PC-3 (cell line): Measurements from ENCODE around the gene INA. TPM values are rescaled to one million over a fixed set of nuclear protein-coding genes. Genes with fewer than 3 reads are reported as not detected.

Experiments used
- ATAC-seq: fragments of 200-7000 bp; cut with Tn5 transposase; 2 replicates; pipeline ENCODE4 v1.9.1; 2020; ENCODE audit warnings: mild to moderate bottlenecking, moderate library complexity
- BruUV-seq: library from RNA; stranded (reverse); fragments of 400-500 nt; replicated peaks from 2 replicates; lab custom pipeline; 2021; lab: Mats Ljungman, UMichigan
- CTCF ChIA-PET: fragments of 300-600 bp; sonication (Branson Sonifier 250); formaldehyde crosslinking; loops from one replicate; lab custom pipeline; 2022; ENCODE audit warnings: antibody characterized with exemption; lab: Charles Lee
- POLR2A ChIA-PET: fragments of 300-600 bp; sonication (Branson Sonifier 250); formaldehyde crosslinking; loops from one replicate; lab custom pipeline; 2022; ENCODE audit warnings: antibody characterized with exemption; ENCODE audit not compliant: unreplicated experiment; lab: Charles Lee
- DNase-seq: peaks from one replicate; pipeline ENCODE4 v3.0.0-alpha.2; 2015
- H2AFZ ChIP-seq: fragments of 300-600 bp; sonication (generic); 2 replicates; pipeline ENCODE4 v1.6.0; 2016; ENCODE audit warnings: antibody characterized with exemption, low read length
- H3F3A ChIP-seq: fragments of 300-600 bp; sonication (generic); one replicate; pipeline ENCODE4 v1.6.0; 2017; ENCODE audit warnings: antibody characterized with exemption, low read length, control low read depth, mild to moderate bottlenecking; ENCODE audit not compliant: unreplicated experiment
- H3K27ac ChIP-seq: fragments of 300-600 bp; sonication (generic); 2 replicates; pipeline ENCODE4 v1.5.1; 2016; ENCODE audit warnings: mild to moderate bottlenecking, low read length
- H3K27me3 ChIP-seq: fragments of 300-600 bp; sonication (generic); 2 replicates; pipeline ENCODE4 v1.6.1; 2016; ENCODE audit warnings: low read length, mixed read lengths
- H3K36me3 ChIP-seq: fragments of 300-600 bp; sonication (generic); 2 replicates; pipeline ENCODE4 v1.6.1; 2016; ENCODE audit warnings: low read depth, mixed run types, low read length, mixed read lengths
- H3K4me1 ChIP-seq: fragments of 300-600 bp; sonication (generic); 2 replicates; pipeline ENCODE4 v1.5.1; 2016; ENCODE audit warnings: low read length; ENCODE audit not compliant: insufficient read depth
- H3K4me2 ChIP-seq: fragments of 300-600 bp; sonication (generic); 2 replicates; pipeline ENCODE4 v1.6.0; 2016; ENCODE audit warnings: low read length
- H3K4me3 ChIP-seq: fragments of 300-600 bp; sonication (generic); 2 replicates; pipeline ENCODE4 v1.5.1; 2016; ENCODE audit warnings: mild to moderate bottlenecking, low read length, mixed read lengths
- H3K79me2 ChIP-seq: fragments of 300-600 bp; sonication (generic); 2 replicates; pipeline ENCODE4 v1.6.1; 2017; ENCODE audit warnings: low read length, mixed read lengths
- H3K9ac ChIP-seq: fragments of 300-600 bp; sonication (generic); 2 replicates; pipeline ENCODE4 v1.6.0; 2016; ENCODE audit warnings: mild to moderate bottlenecking, low read length
- H3K9me2 ChIP-seq: fragments of 300-600 bp; sonication (generic); replicated peaks from 2 replicates; pipeline ENCODE4 v1.6.1; 2016; ENCODE audit warnings: mixed run types, low read length, mixed read lengths
- H3K9me3 ChIP-seq: fragments of 300-600 bp; sonication (generic); 2 replicates; pipeline ENCODE4 v1.6.1; 2016; ENCODE audit warnings: low read length, mixed read lengths
- H4K20me1 ChIP-seq: fragments of 300-600 bp; sonication (generic); 2 replicates; pipeline ENCODE4 v1.6.1; 2016; ENCODE audit warnings: low read length, mixed read lengths
- EZH2 ChIP-seq: fragments of 300-600 bp; sonication (generic); IDR thresholded peaks from one replicate; pipeline ENCODE4 v1.6.1; 2017; ENCODE audit warnings: antibody characterized with exemption, mild to moderate bottlenecking, low read length; ENCODE audit not compliant: unreplicated experiment
- EZH2phosphoT487 ChIP-seq: fragments of 300-600 bp; sonication (generic); IDR thresholded peaks from 2 replicates; pipeline ENCODE4 v1.6.1; 2018; ENCODE audit warnings: mild to moderate bottlenecking, antibody characterized with exemption, low read length, borderline replicate concordance
- intact Hi-C: fragments of 100-400 bp; cut with micrococcal nuclease; formaldehyde crosslinking; loops from 2 replicates; pipeline ENCODE4 v1.9.0; 2023
- total RNA-seq: library from RNA; depleted of rRNA; stranded (reverse); fragments of >200 nt; gene quantifications from 2 replicates; pipeline ENCODE4 v1.2.3, GENCODE V29; 2014
- TF ChIP-seq, protein P1 (sequence below): fragments of 300-600 bp; sonication (generic); conservative IDR thresholded peaks from 2 replicates; pipeline ENCODE4 v1.5.1; 2017; ENCODE audit warnings: antibody characterized with exemption, low read depth, mild to moderate bottlenecking, low read length

Gene INA
- total RNA-seq, 1 experiment from 2014 or later = not detected

DNA sequence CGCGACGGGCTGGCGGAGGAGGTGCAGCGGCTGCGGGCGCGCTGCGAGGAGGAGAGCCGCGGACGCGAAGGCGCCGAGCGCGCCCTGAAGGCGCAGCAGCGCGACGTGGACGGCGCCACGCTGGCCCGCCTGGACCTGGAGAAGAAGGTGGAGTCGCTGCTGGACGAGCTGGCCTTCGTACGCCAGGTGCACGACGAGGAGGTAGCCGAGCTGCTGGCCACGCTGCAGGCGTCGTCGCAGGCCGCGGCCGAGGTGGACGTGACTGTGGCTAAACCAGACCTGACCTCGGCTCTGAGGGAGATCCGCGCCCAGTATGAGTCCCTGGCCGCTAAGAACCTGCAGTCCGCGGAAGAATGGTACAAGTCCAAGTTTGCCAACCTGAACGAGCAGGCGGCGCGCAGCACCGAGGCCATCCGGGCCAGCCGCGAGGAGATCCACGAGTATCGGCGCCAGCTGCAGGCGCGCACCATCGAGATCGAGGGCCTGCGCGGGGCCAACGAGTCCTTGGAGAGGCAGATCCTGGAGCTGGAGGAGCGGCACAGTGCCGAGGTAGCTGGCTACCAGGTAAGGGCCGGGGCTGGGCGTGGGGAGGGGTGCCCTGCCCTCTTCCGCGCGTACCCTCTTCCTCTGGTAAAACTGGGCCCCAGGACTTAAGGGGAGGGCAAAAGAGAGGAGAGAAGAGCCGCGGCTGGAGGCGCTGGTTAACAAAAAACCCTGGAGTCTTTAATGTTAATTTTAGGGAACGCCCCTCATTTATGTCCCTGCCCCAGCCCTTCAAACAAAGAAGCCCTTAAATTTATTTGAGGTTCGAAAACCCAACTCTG is 987 bp downstream of the INA start:
- CTCF ChIA-PET = no interaction called here
- no peak for ATAC-seq
- no TSS peak for BruUV-seq
- no peak overlapping the region for H3K4me2 ChIP-seq
- no peaks in the 10 kb centered on the region for H3K79me2 ChIP-seq
- no peaks in the 10 kb centered on the region for H4K20me1 ChIP-seq
- no peak overlapping the region for H3K4me3 ChIP-seq
- no peak for TF ChIP-seq EZH2
- TF ChIP-seq, protein P1, sequence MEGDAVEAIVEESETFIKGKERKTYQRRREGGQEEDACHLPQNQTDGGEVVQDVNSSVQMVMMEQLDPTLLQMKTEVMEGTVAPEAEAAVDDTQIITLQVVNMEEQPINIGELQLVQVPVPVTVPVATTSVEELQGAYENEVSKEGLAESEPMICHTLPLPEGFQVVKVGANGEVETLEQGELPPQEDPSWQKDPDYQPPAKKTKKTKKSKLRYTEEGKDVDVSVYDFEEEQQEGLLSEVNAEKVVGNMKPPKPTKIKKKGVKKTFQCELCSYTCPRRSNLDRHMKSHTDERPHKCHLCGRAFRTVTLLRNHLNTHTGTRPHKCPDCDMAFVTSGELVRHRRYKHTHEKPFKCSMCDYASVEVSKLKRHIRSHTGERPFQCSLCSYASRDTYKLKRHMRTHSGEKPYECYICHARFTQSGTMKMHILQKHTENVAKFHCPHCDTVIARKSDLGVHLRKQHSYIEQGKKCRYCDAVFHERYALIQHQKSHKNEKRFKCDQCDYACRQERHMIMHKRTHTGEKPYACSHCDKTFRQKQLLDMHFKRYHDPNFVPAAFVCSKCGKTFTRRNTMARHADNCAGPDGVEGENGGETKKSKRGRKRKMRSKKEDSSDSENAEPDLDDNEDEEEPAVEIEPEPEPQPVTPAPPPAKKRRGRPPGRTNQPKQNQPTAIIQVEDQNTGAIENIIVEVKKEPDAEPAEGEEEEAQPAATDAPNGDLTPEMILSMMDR = no peak
- no peak for TF ChIP-seq EZH2phosphoT487
- no peak for DNase-seq
- H3F3A ChIP-seq = no peaks in the 10 kb centered on the region
- H3K9ac ChIP-seq = no peak overlapping the region
- H3K4me1 ChIP-seq = peaks cover 12% of the 10 kb centered on the region
- H3K27me3 ChIP-seq = no peaks in the 10 kb centered on the region
- H3K9me3 ChIP-seq = no peaks in the 10 kb centered on the region
- POLR2A ChIA-PET = no interaction called here
- no peak overlapping the region for H2AFZ ChIP-seq
- H3K9me2 ChIP-seq = no peaks in the 10 kb centered on the region
- no peak overlapping the region for H3K27ac ChIP-seq
- intact Hi-C loops = no loop called here
- no peaks in the 10 kb centered on the region for H3K36me3 ChIP-seq

DNA sequence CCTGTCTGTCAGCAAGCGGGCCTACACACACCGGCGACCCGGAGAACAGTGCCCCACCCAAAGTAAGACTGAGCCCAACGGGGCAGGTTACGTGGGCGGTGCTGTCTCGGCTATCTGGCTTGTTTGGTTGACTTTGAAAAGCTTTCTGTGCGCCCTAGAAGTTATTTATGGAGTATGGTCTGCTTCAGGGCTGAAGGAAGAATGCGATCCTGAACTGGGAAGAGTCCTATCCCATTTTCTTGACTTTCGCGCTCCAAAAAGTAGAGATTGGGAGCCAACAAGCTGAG is 1.5 kb downstream of the INA start:
- Histone ChIP-seq H3K4me3 (no peak overlapping the region), H3K27ac (no peak overlapping the region), H3K9ac (no peak overlapping the region), H4K20me1 (no peaks in the 10 kb centered on the region), H2AFZ (no peak overlapping the region), H3F3A (no peaks in the 10 kb centered on the region), H3K27me3 (no peaks in the 10 kb centered on the region), H3K9me2 (no peaks in the 10 kb centered on the region), H3K4me2 (no peak overlapping the region), H3K36me3 (no peaks in the 10 kb centered on the region), H3K79me2 (no peaks in the 10 kb centered on the region), H3K4me1 (peaks cover 8% of the 10 kb centered on the region), H3K9me3 (no peaks in the 10 kb centered on the region)
- ATAC-seq (no peak), DNase-seq (no peak)
- ChIA-PET POLR2A (no interaction called here), CTCF (no interaction called here)
- no peak for TF ChIP-seq EZH2
- TF ChIP-seq EZH2phosphoT487 = no peak
- TF ChIP-seq, protein P1 = no peak
- no TSS peak for BruUV-seq
- intact Hi-C loops = no loop called here

DNA sequence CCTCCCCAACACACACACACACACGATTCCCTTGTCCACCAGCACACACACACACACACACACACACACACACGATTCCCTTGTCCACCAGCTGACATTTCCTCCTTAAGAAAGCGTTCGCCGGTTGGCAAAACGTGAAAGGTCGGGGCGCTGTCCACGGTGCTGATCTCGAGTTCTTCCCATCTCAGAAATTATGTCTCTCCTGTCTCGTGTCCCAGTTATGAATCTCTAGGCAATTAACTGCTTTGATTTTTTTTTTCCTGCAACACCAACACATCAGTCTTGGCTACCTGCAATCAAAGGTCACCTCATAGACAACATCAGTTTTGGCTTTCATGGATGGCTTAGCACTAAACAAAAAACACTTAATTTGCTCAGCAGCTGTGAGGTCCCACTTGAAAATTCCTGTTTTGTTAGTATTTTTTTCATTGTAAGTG is 1.9 kb downstream of the INA start:
- TF ChIP-seq, protein P1 = no peak
- no peak for TF ChIP-seq EZH2
- TF ChIP-seq EZH2phosphoT487 = no peak
- H3K79me2 ChIP-seq = no peaks in the 10 kb centered on the region
- no peak overlapping the region for H3K9ac ChIP-seq
- ATAC-seq = no peak
- no peak overlapping the region for H3K4me2 ChIP-seq
- no peaks in the 10 kb centered on the region for H3K27me3 ChIP-seq
- H3K27ac ChIP-seq = no peak overlapping the region
- intact Hi-C loops = no loop called here
- H3K9me2 ChIP-seq = no peaks in the 10 kb centered on the region
- ChIA-PET CTCF (no interaction called here), POLR2A (no interaction called here)
- H3K36me3 ChIP-seq = no peaks in the 10 kb centered on the region
- H2AFZ ChIP-seq = no peak overlapping the region
- no TSS peak for BruUV-seq
- H4K20me1 ChIP-seq = no peaks in the 10 kb centered on the region
- DNase-seq = peak; percentile 41
- H3K4me1 ChIP-seq = peaks cover 4% of the 10 kb centered on the region
- no peaks in the 10 kb centered on the region for H3K9me3 ChIP-seq
- H3K4me3 ChIP-seq = no peak overlapping the region
- no peaks in the 10 kb centered on the region for H3F3A ChIP-seq
